H1 (cell line): Measurements from ENCODE around the gene RRAS. TPM values are rescaled to one million over a fixed set of nuclear protein-coding genes. Genes with fewer than 3 reads are reported as not detected.
A peak's percentile ranks its signal among the peaks of the same experiment; 100 is the strongest.

Source experiments
- ATF2 ChIP-seq: IDR thresholded peaks from 2 replicates; pipeline ENCODE4 v1.6.1; 2012; ENCODE audit warnings: low read length, inconsistent platforms
- BACH1 ChIP-seq: IDR thresholded peaks from 2 replicates; pipeline ENCODE4 v1.6.1; 2012; ENCODE audit warnings: low read length, improper control_type of control experiment
- BCL11A ChIP-seq, 2 experiments: IDR thresholded peaks; one replicate each; pipeline ENCODE4 v1.6.1; 2011; ENCODE audit warnings: low read depth in 2 of 2, low read length in 2 of 2, mild to moderate bottlenecking in 2 of 2
- CBX8 ChIP-seq: fragments of 300-800, 300-1000 bp; sonication (generic); IDR thresholded peaks from 2 replicates; pipeline ENCODE4 v1.7.1; 2016; ENCODE audit warnings: low read depth, low read length, borderline replicate concordance
- CTCF ChIP-seq, 3 experiments: IDR thresholded peaks; 1 replicate in 2 of 3; 2 replicates in 1 of 3; pipeline versions ENCODE4 v1.5.1 to v1.6.1; 2011; ENCODE audit warnings: low read length in 3 of 3, mild to moderate bottlenecking in 3 of 3, inconsistent platforms in 2 of 3, low read depth in 1 of 3, moderate library complexity in 1 of 3; ENCODE audit not compliant: insufficient read depth in 1 of 3; ENCODE audit errors: control extremely low read depth in 1 of 3
- EGR1 ChIP-seq: IDR thresholded peaks from 2 replicates; pipeline ENCODE4 v1.6.1; 2011; ENCODE audit warnings: low read depth, low read length, borderline replicate concordance
- HDAC2 ChIP-seq, 2 experiments: fragments of 300-600 bp in 1 of 2; sonication (generic) in 1 of 2; IDR thresholded peaks; 2 replicates each; pipeline ENCODE4 v1.6.1; 2011 to 2012; ENCODE audit warnings: low read depth in 2 of 2, low read length in 2 of 2, mild to moderate bottlenecking in 2 of 2, moderate library complexity in 2 of 2, borderline replicate concordance in 1 of 2, inconsistent platforms in 1 of 2
- NANOG ChIP-seq: IDR thresholded peaks from 2 replicates; pipeline ENCODE4 v1.6.1; 2011; ENCODE audit warnings: low read length, low read depth, mild to moderate bottlenecking, inconsistent platforms; ENCODE audit not compliant: insufficient read depth, poor library complexity, severe bottlenecking
- NRF1 ChIP-seq: IDR thresholded peaks from 2 replicates; pipeline ENCODE4 v1.6.1; 2011; ENCODE audit warnings: mild to moderate bottlenecking, low read depth, low read length, improper control_type of control experiment
- POU5F1 ChIP-seq: IDR thresholded peaks from 2 replicates; pipeline ENCODE4 v1.6.1; 2011; ENCODE audit warnings: low read depth, mild to moderate bottlenecking, low read length, moderate library complexity
- RAD21 ChIP-seq, 2 experiments: IDR thresholded peaks in 1 of 2; conservative IDR thresholded peaks in 1 of 2; 2 replicates each; pipeline ENCODE4 v1.6.1; 2011; ENCODE audit warnings: low read depth in 2 of 2, low read length in 2 of 2, improper control_type of control experiment in 1 of 2, inconsistent platforms in 1 of 2, mild to moderate bottlenecking in 1 of 2, moderate library complexity in 1 of 2
- RNF2 ChIP-seq: fragments of 200-900, 300-1000 bp; sonication (generic); IDR thresholded peaks from 2 replicates; pipeline ENCODE4 v1.7.1; 2016; ENCODE audit warnings: borderline replicate concordance, low read depth, mild to moderate bottlenecking, antibody characterized with exemption, low read length; ENCODE audit not compliant: poor library complexity, severe bottlenecking; ENCODE audit errors: missing control alignments
- SP1 ChIP-seq: IDR thresholded peaks from 2 replicates; pipeline ENCODE4 v1.6.1; 2011; ENCODE audit warnings: low read depth, low read length
- SUZ12 ChIP-seq: fragments of 200-600 bp; sonication (generic); IDR thresholded peaks from 2 replicates; pipeline ENCODE4 v1.6.1; 2012; ENCODE audit warnings: mild to moderate bottlenecking, inconsistent platforms, low read length, moderate library complexity, mixed read lengths
- TBP ChIP-seq: IDR thresholded peaks from 2 replicates; pipeline ENCODE4 v1.6.1; 2011; ENCODE audit warnings: low read depth, low read length, improper control_type of control experiment
- TEAD4 ChIP-seq: IDR thresholded peaks from 2 replicates; pipeline ENCODE4 v1.6.1; 2012; ENCODE audit warnings: low read depth, low read length, inconsistent platforms, mixed read lengths
- USF2 ChIP-seq: IDR thresholded peaks from 2 replicates; pipeline ENCODE4 v1.6.1; 2011; ENCODE audit warnings: low read length, improper control_type of control experiment
- ZNF274 ChIP-seq: IDR thresholded peaks from 2 replicates; pipeline ENCODE4 v1.7.0; 2012; ENCODE audit warnings: low read length, borderline replicate concordance; ENCODE audit errors: extremely low read depth
- polyA plus RNA-seq, 7 experiments: library from polyadenylated mRNA; depleted of rRNA in 3 of 7; stranded (reverse) in 5 of 7; unstranded in 2 of 7; fragments of >200 nt in 5 of 7; fragments of 200-250 nt in 2 of 7; gene quantifications; 1 replicate in 5 of 7; 2 replicates in 1 of 7; 4 replicates in 1 of 7; pipeline versions ENCODE4 v1.2.1 to v1.2.3, GENCODE V29; 2011 to 2013; ENCODE audit warnings: missing spikeins in 2 of 7, mixed read lengths in 2 of 7
- total RNA-seq: library from RNA; stranded (reverse); fragmentation: NEBNext Ultra II Directional; extraction: Animal tissue kit (Norgen Biotek cat#: 25700); gene quantifications from 2 replicates; pipeline ENCODE4 v1.2.1, GENCODE V29; 2021

The RRAS gene
- total and polyA plus RNA-seq, 2 of the 8 experiments (the other 6 are each of a cell fraction or from before 2014, with no cell fraction given), result 17.7 to 49.1 TPM

- TF ChIP-seq BACH1, result no peak
- no peak for TF ChIP-seq NANOG
- peak; percentile 73 for TF ChIP-seq SP1
- TF ChIP-seq BCL11A (IDR thresholded peaks at IDR 0.05; ENCODE audit: low read depth in 2 of 2, low read length in 2 of 2), result no peak
- no peak for TF ChIP-seq CTCF (IDR thresholded peaks at IDR 0.05; ENCODE audit: control extremely low read depth in 1 of 3, insufficient read depth in 1 of 3, low read depth in 1 of 3, low read length in 3 of 3)
- no peak for TF ChIP-seq USF2
- no peak for TF ChIP-seq CBX8
- TF ChIP-seq ATF2, result no peak
- TF ChIP-seq RAD21 (IDR thresholded peaks at IDR 0.05 in 1 of 2, conservative IDR thresholded peaks at IDR 0.05 in 1 of 2; ENCODE audit: low read depth in 2 of 2, low read length in 2 of 2), result no peak
- no peak for TF ChIP-seq ZNF274
- TF ChIP-seq TBP, result peak; percentile 96
- TF ChIP-seq TEAD4, result no peak
- TF ChIP-seq RNF2, result no peak
- TF ChIP-seq EGR1, result peak; percentile 76; the same call in 1 of the 2 replicates
- no peak for TF ChIP-seq SUZ12
- TF ChIP-seq NRF1, result no peak
- TF ChIP-seq HDAC2 (IDR thresholded peaks at IDR 0.05; ENCODE audit: borderline replicate concordance in 1 of 2, low read depth in 2 of 2, low read length in 2 of 2), result no peak
- no peak for TF ChIP-seq POU5F1
Observed at GRCh38 chr19:49676136-49676783, 36.3 kb upstream of the RRAS start (continued).
